GM21390 (cell line): ENCODE results near the gene SKP2.
"Not testable (repeated sequence)": the region's sequence is repeated elsewhere in the genome, so short reads cannot be mapped to it uniquely, and the experiment has no call there.

ENCODE experiments used
- ATAC-seq: cut with Tn5 transposase; IDR thresholded peaks from one replicate; pipeline ENCODE4 v1.9.1; 2021; ENCODE audit not compliant: unreplicated experiment

Gene SKP2

GRCh38 chr5:36198281-36198680, 46.4 kb downstream of the SKP2 start:
- ATAC-seq, result no peak

- ATAC-seq, result not testable (repeated sequence)
Observed at GRCh38 chr5:36198783-36199182, 46.9 kb downstream of the SKP2 start.

- ATAC-seq, result no peak
Observed at GRCh38 chr5:36199620-36200019, 47.7 kb downstream of the SKP2 start.

GRCh38 chr5:36200513-36200912, 48.6 kb downstream of the SKP2 start:
- no peak for ATAC-seq

GRCh38 chr5:36202521-36202961, 50.6 kb downstream of the SKP2 start:
- no peak for ATAC-seq

GRCh38 chr5:36205329-36205728, 53.4 kb downstream of the SKP2 start:
- no peak for ATAC-seq

- no peak for ATAC-seq
Observed at GRCh38 chr5:36206913-36207312, 55.0 kb downstream of the SKP2 start.

- no peak for ATAC-seq
Observed at GRCh38 chr5:36208786-36209185, 56.9 kb downstream of the SKP2 start.

GRCh38 chr5:36209664-36210063, 57.8 kb downstream of the SKP2 start:
- no peak for ATAC-seq

GRCh38 chr5:36214436-36214835, 62.5 kb downstream of the SKP2 start:
- no peak for ATAC-seq

- ATAC-seq, result no peak
Observed at GRCh38 chr5:36215910-36216309, 64.0 kb downstream of the SKP2 start.

- ATAC-seq, result no peak
Observed at GRCh38 chr5:36217567-36217966, 65.7 kb downstream of the SKP2 start.

GRCh38 chr5:36217988-36218387, 66.1 kb downstream of the SKP2 start:
- no peak for ATAC-seq

- ATAC-seq, result no peak
Observed at GRCh38 chr5:36222620-36223019, 70.7 kb downstream of the SKP2 start.

- no peak for ATAC-seq
Observed at GRCh38 chr5:36227046-36227445, 75.1 kb downstream of the SKP2 start.

GRCh38 chr5:36228505-36228904, 76.6 kb downstream of the SKP2 start:
- ATAC-seq, result no peak

GRCh38 chr5:36230151-36230790, 78.4 kb downstream of the SKP2 start:
- no peak for ATAC-seq

GRCh38 chr5:36232533-36232932, 80.6 kb downstream of the SKP2 start:
- ATAC-seq, result no peak
